Measurements from ENCODE around the gene BECN2. TPM values are rescaled to one million over a fixed set of nuclear protein-coding genes. Genes with fewer than 3 reads are reported as not detected.

The BECN2 gene
- total RNA-seq, 1 experiment from 2014 or later: not detected

DNA sequence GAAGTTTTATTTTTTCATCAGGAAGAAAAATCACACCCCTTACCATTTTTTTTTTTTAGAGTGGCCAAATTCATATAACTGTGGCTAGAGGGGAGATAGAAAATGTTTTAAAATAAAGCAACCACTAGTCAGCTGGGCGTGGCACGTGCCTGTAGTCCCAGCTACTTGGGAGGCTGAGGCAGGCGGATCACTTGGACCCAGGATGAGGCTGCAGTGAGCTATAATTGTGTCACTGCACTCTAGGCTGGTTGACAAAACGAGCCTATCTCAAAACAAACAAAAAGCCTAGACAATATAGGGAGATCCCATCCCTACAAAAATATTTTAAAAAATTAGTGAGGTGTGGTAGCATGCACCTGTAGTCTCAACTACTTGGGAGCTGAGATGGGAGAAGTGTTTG, 14.8 kb upstream of the BECN2 start:
- no peak overlapping the region for H3K23ac ChIP-seq (ENCODE audit: insufficient read length, low read depth, low read length)
- H3T11ph ChIP-seq (ENCODE audit: low read length): no peak overlapping the region
- no peak for DNase-seq
- H3K79me2 ChIP-seq (ENCODE audit: insufficient read depth, low read length): no peaks in the 10 kb centered on the region
- Mint-ChIP-seq H3K27me3 (ENCODE audit: low read depth) (no peaks in the 10 kb centered on the region; the same call in 1 of the 2 replicates), H3K27ac (no peak overlapping the region), H3K36me3 (ENCODE audit: insufficient read depth in 1 of 3, low read depth in 3 of 3) (peaks cover 0 to 23% (median 6%) of the 10 kb centered on the region in 3 experiments; a peak in 4 of 7 replicates), H3K4me3 (no peak overlapping the region), H3K4me1 (peaks cover 0 to 3% of the 10 kb centered on the region in 2 experiments; a peak in 2 of 4 replicates), H3K9me3 (peaks cover 13 to 18% of the 10 kb centered on the region in 2 experiments)
- no peak overlapping the region for H2AK5ac ChIP-seq (ENCODE audit: insufficient read length, low read length)
- H4K91ac ChIP-seq (ENCODE audit: insufficient read length, low read depth, low read length): no peak overlapping the region
- H4K20me1 ChIP-seq (ENCODE audit: control insufficient read depth, insufficient read depth, insufficient read length): no peaks in the 10 kb centered on the region
- H3K18ac ChIP-seq (ENCODE audit: insufficient read length, low read depth, low read length): no peak overlapping the region
- no peaks in the 10 kb centered on the region for H3K4me1 ChIP-seq (ENCODE audit: insufficient read depth, low read length)
- no peak overlapping the region for H2BK15ac ChIP-seq (ENCODE audit: low read depth, low read length)
- no peak overlapping the region for H2BK20ac ChIP-seq (ENCODE audit: low read depth, low read length, poor library complexity, severe bottlenecking)
- no peak overlapping the region for H2AFZ ChIP-seq (ENCODE audit: low read length)
- H3K9me3 ChIP-seq (ENCODE audit: control insufficient read depth, low read depth, low read length): no peaks in the 10 kb centered on the region
- no peaks in the 10 kb centered on the region for H3K27me3 ChIP-seq (ENCODE audit: insufficient read depth, low read length)
- no peak overlapping the region for H2BK5ac ChIP-seq (ENCODE audit: insufficient read length, low read length)
- H3K23me2 ChIP-seq (ENCODE audit: insufficient read length, low read depth, low read length, poor library complexity, severe bottlenecking): no peaks in the 10 kb centered on the region
- no peak overlapping the region for H3K9ac ChIP-seq (ENCODE audit: extremely low read depth, insufficient read length, low read length)
- no peak overlapping the region for H4K8ac ChIP-seq (replicated peaks; ENCODE audit: insufficient read length, low read depth, low read length)
- H3K4ac ChIP-seq (ENCODE audit: low read depth, low read length): no peak overlapping the region
- H4K5ac ChIP-seq (ENCODE audit: insufficient read length, low read depth, low read length): no peak overlapping the region
- no peak overlapping the region for H3K27ac ChIP-seq (ENCODE audit: insufficient read length, low read depth, low read length)
- H3K14ac ChIP-seq (ENCODE audit: insufficient read depth, low read length): no peak overlapping the region
- TF ChIP-seq, protein P1, sequence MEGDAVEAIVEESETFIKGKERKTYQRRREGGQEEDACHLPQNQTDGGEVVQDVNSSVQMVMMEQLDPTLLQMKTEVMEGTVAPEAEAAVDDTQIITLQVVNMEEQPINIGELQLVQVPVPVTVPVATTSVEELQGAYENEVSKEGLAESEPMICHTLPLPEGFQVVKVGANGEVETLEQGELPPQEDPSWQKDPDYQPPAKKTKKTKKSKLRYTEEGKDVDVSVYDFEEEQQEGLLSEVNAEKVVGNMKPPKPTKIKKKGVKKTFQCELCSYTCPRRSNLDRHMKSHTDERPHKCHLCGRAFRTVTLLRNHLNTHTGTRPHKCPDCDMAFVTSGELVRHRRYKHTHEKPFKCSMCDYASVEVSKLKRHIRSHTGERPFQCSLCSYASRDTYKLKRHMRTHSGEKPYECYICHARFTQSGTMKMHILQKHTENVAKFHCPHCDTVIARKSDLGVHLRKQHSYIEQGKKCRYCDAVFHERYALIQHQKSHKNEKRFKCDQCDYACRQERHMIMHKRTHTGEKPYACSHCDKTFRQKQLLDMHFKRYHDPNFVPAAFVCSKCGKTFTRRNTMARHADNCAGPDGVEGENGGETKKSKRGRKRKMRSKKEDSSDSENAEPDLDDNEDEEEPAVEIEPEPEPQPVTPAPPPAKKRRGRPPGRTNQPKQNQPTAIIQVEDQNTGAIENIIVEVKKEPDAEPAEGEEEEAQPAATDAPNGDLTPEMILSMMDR (conservative IDR thresholded peaks at IDR 0.05): no peak
- no peak overlapping the region for H3K4me2 ChIP-seq (ENCODE audit: insufficient read depth, insufficient read length, low read length)
- no CpG with 5 or more reads among the region's 4 CpGs for WGBS (ENCODE audit: extremely low coverage, insufficient read length, low lambda C conversion rate)
- no peak overlapping the region for H3K56ac ChIP-seq (ENCODE audit: insufficient read length, low read depth, low read length)
- no peak overlapping the region for H2BK12ac ChIP-seq (ENCODE audit: insufficient read length, low read depth, low read length)
- H3K79me1 ChIP-seq (ENCODE audit: insufficient read depth, low read depth, low read length, poor library complexity, severe bottlenecking): no peaks in the 10 kb centered on the region
- no peak overlapping the region for H2BK120ac ChIP-seq (ENCODE audit: low read depth, low read length, poor library complexity, severe bottlenecking)

Data from H9 (cell line).